ENCODE results near the gene DYRK4. TPM values are rescaled to one million over a fixed set of nuclear protein-coding genes. Genes with fewer than 3 reads are reported as not detected.

Gene DYRK4
- total and polyA plus RNA-seq, 2 of the 13 experiments (the other 11 are each of a cell fraction or from before 2014, with no cell fraction given) = 29.4 to 40.2 TPM

DNA sequence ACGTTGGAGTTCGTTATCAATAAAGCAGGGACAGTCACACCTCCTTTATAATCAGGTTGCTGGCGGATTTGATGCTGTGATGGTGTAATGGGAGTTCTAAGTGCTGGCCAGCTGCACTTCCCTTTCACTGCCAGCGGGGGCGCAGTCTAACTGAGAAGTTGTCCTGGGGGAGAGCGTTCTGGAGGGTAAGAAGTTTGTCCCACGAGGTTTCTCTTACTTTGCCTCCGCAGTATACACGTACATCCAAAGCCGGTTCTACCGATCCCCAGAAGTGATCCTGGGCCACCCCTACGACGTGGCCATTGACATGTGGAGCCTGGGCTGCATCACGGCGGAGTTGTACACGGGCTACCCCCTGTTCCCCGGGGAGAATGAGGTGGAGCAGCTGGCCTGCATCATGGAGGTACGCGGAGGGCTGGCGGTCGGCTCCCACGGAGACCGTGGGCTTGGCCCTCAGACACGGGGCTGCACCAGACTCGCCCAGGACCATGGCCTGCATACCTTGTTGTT lies 42.7 kb downstream of the DYRK4 start (continued):
- TF ChIP-seq, protein P1, sequence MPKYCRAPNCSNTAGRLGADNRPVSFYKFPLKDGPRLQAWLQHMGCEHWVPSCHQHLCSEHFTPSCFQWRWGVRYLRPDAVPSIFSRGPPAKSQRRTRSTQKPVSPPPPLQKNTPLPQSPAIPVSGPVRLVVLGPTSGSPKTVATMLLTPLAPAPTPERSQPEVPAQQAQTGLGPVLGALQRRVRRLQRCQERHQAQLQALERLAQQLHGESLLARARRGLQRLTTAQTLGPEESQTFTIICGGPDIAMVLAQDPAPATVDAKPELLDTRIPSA (CRISPR knock-in tag; IDR thresholded peaks at IDR 0.05; ENCODE audit: borderline replicate concordance) = no peak
- TF ChIP-seq RFXAP (CRISPR knock-in tag; IDR thresholded peaks at IDR 0.05; ENCODE audit: borderline replicate concordance) = no peak
- TF ChIP-seq RXRA (CRISPR knock-in tag; IDR thresholded peaks at IDR 0.05) = no peak
- TF ChIP-seq RAD51 (IDR thresholded peaks at IDR 0.05; ENCODE audit: borderline replicate concordance) = no peak
- no peak for TF ChIP-seq ISX (CRISPR knock-in tag; conservative IDR thresholded peaks at IDR 0.05)
- TF ChIP-seq CHCHD3 (CRISPR knock-in tag; IDR thresholded peaks at IDR 0.05) = no peak
- TF ChIP-seq PREB (CRISPR knock-in tag; IDR thresholded peaks at IDR 0.05) = no peak
- no peak for TF ChIP-seq ZNF639 (CRISPR knock-in tag; conservative IDR thresholded peaks at IDR 0.05)
- no peak for TF ChIP-seq ZFP41 (CRISPR knock-in tag; IDR thresholded peaks at IDR 0.05; ENCODE audit: borderline replicate concordance)
- no peak for TF ChIP-seq NFYB (CRISPR knock-in tag; IDR thresholded peaks at IDR 0.05)
- no peak for TF ChIP-seq PCBP2 (optimal IDR thresholded peaks at IDR 0.05; ENCODE audit: low read depth, low read length, poor library complexity, severe bottlenecking)
- TF ChIP-seq PAWR (CRISPR knock-in tag; IDR thresholded peaks at IDR 0.05; ENCODE audit: borderline replicate concordance) = no peak
- TF ChIP-seq WIZ (CRISPR knock-in tag; IDR thresholded peaks at IDR 0.05) = no peak
- TF ChIP-seq ZNF510 (CRISPR knock-in tag; IDR thresholded peaks at IDR 0.05; ENCODE audit: low read depth) = no peak
- TF ChIP-seq, protein P2, sequence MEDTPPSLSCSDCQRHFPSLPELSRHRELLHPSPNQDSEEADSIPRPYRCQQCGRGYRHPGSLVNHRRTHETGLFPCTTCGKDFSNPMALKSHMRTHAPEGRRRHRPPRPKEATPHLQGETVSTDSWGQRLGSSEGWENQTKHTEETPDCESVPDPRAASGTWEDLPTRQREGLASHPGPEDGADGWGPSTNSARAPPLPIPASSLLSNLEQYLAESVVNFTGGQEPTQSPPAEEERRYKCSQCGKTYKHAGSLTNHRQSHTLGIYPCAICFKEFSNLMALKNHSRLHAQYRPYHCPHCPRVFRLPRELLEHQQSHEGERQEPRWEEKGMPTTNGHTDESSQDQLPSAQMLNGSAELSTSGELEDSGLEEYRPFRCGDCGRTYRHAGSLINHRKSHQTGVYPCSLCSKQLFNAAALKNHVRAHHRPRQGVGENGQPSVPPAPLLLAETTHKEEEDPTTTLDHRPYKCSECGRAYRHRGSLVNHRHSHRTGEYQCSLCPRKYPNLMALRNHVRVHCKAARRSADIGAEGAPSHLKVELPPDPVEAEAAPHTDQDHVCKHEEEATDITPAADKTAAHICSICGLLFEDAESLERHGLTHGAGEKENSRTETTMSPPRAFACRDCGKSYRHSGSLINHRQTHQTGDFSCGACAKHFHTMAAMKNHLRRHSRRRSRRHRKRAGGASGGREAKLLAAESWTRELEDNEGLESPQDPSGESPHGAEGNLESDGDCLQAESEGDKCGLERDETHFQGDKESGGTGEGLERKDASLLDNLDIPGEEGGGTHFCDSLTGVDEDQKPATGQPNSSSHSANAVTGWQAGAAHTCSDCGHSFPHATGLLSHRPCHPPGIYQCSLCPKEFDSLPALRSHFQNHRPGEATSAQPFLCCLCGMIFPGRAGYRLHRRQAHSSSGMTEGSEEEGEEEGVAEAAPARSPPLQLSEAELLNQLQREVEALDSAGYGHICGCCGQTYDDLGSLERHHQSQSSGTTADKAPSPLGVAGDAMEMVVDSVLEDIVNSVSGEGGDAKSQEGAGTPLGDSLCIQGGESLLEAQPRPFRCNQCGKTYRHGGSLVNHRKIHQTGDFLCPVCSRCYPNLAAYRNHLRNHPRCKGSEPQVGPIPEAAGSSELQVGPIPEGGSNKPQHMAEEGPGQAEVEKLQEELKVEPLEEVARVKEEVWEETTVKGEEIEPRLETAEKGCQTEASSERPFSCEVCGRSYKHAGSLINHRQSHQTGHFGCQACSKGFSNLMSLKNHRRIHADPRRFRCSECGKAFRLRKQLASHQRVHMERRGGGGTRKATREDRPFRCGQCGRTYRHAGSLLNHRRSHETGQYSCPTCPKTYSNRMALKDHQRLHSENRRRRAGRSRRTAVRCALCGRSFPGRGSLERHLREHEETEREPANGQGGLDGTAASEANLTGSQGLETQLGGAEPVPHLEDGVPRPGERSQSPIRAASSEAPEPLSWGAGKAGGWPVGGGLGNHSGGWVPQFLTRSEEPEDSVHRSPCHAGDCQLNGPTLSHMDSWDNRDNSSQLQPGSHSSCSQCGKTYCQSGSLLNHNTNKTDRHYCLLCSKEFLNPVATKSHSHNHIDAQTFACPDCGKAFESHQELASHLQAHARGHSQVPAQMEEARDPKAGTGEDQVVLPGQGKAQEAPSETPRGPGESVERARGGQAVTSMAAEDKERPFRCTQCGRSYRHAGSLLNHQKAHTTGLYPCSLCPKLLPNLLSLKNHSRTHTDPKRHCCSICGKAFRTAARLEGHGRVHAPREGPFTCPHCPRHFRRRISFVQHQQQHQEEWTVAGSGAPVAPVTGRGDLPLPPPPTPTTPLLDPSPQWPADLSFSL (CRISPR knock-in tag; IDR thresholded peaks at IDR 0.05) = no peak
- TF ChIP-seq LBX2 (CRISPR knock-in tag; IDR thresholded peaks at IDR 0.05; ENCODE audit: borderline replicate concordance) = no peak
- TF ChIP-seq GABPA (IDR thresholded peaks at IDR 0.05; ENCODE audit: low read depth, low read length) = no peak
- TF ChIP-seq GABPA (CRISPR knock-in tag; IDR thresholded peaks at IDR 0.05; ENCODE audit: low read depth) = no peak
- no peak for TF ChIP-seq EEA1 (CRISPR knock-in tag; IDR thresholded peaks at IDR 0.05; ENCODE audit: borderline replicate concordance)
- no peak for TF ChIP-seq ZKSCAN5 (CRISPR knock-in tag; IDR thresholded peaks at IDR 0.05)
